Measurements from ENCODE around the gene MRC2. TPM values are rescaled to one million over a fixed set of nuclear protein-coding genes. Genes with fewer than 3 reads are reported as not detected.

Gene MRC2
- total RNA-seq, 2 experiments from 2014 or later = 4.0 TPM

DNA sequence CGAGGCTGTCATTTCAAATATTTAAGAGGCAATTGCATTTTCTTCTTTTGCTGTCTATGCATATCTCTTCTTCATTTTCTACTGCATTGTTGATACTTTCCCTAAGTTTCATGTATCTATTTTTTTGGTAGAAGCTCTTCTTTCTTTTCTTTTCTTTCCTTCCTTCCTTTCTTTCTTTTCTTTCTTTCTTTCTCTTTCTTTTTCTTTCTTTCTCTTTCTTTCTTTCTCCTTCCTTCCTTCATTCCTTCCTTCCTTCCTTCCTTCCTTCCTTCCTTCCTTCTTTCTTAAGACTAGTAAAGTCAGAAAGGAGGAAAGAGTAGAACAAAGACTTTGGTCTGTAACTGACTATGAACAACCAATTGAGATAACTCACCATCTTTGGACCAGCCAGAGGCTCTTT is 33.9 kb downstream of the MRC2 start:
- Mint-ChIP-seq H3K36me3 (ENCODE audit: low read depth) (no peaks in the 10 kb centered on the region), H3K9me3 (peaks cover 11% of the 10 kb centered on the region), H3K27me3 (peaks cover 14% of the 10 kb centered on the region), H3K4me3 (no peak overlapping the region), H3K4me1 (no peaks in the 10 kb centered on the region), H3K27ac (no peak overlapping the region)
- CTCF ChIA-PET = no interaction called here
- POLR2A ChIA-PET = no interaction called here
- no peak for DNase-seq

DNA sequence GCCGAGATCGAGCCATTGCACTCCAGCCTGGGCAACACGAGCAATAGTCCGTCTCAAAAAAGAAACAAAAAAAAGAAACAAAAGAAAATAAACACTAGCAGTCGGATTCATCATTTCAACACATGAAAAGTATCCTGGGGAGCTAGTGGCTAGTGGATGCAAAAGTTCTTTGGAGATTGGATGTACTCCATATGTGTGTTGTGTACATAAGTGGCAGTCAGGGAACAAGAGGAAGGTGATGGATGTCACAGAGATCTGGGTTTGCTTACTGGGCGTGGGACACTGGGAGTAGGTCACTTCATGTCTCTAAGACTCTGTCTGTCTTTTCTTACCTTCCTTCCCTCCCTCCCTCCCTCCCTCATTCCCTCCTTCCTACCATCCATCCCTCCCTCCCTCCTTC is 35.4 kb downstream of the MRC2 start:
- Mint-ChIP-seq H3K4me1 (no peaks in the 10 kb centered on the region), H3K27me3 (peaks cover 13% of the 10 kb centered on the region), H3K4me3 (no peak overlapping the region), H3K27ac (no peak overlapping the region), H3K9me3 (peaks cover 11% of the 10 kb centered on the region), H3K36me3 (ENCODE audit: low read depth) (no peaks in the 10 kb centered on the region)
- ChIA-PET POLR2A (no interaction called here), CTCF (no interaction called here)
- no peak for DNase-seq

DNA sequence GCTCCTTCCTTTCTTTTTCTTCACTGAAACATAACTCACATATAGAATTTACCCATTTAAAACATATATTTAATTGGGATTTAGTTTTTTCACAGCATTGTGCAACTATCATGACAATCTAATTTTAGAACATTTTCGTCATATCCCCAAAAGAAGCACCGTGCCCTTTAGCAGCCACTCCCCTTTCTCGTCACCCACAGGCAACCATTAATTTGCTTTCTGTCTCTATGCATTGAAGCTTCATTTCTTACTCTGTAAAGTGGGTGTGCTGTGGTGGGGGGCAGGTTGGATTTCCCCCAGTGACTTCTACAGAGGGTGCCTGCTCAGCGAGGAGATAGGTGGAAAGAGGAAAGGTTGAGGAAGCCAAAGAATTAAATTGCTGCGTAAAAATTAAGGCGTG is 35.8 kb downstream of the MRC2 start:
- Mint-ChIP-seq H3K27ac (no peak overlapping the region), H3K9me3 (peaks cover 11% of the 10 kb centered on the region), H3K36me3 (ENCODE audit: low read depth) (no peaks in the 10 kb centered on the region)

DNA sequence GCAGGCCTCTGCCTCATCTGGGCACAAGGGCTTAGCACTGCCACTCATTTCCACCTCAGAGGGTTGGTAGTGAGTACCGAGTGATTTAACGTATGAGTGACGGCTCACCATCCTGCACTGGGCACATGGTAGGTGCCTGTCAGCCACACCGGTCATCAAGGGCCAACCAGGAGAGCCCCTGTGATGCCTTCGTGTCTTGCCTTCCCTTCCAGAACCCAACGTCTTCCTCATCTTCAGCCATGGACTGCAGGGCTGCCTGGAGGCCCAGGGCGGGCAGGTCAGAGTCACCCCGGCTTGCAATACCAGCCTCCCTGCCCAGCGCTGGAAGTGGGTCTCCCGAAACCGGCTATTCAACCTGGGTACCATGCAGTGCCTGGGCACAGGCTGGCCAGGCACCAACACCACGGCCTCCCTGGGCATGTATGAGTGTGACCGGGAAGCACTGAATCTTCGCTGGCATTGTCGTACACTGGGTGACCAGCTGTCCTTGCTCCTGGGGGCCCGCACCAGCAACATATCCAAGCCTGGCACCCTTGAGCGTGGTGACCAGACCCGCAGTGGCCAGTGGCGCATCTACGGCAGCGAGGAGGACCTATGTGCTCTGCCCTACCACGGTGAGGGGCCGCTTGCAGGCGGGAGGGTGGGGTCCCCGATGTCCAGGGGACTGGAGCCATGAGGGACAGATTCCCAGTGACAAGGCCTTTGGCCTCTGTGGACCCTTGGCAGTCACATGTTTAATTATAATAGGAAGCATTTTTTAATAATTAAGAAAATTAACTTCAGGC is 37.1 kb downstream of the MRC2 start:
- Mint-ChIP-seq H3K27ac (no peak overlapping the region), H3K4me3 (no peak overlapping the region), H3K36me3 (ENCODE audit: low read depth) (no peaks in the 10 kb centered on the region), H3K27me3 (peaks cover 12% of the 10 kb centered on the region), H3K9me3 (peaks cover 11% of the 10 kb centered on the region), H3K4me1 (peaks cover 2% of the 10 kb centered on the region)
- ChIA-PET POLR2A (no interaction called here), CTCF (no interaction called here)
- DNase-seq = no peak

More for the DNA sequence above, 35.8 kb downstream of the MRC2 start:
- POLR2A ChIA-PET = no interaction called here
- H3K4me3 Mint-ChIP-seq = no peak overlapping the region
- H3K4me1 Mint-ChIP-seq = no peaks in the 10 kb centered on the region
- DNase-seq = no peak
- peaks cover 13% of the 10 kb centered on the region for H3K27me3 Mint-ChIP-seq
- CTCF ChIA-PET = no interaction called here

DNA sequence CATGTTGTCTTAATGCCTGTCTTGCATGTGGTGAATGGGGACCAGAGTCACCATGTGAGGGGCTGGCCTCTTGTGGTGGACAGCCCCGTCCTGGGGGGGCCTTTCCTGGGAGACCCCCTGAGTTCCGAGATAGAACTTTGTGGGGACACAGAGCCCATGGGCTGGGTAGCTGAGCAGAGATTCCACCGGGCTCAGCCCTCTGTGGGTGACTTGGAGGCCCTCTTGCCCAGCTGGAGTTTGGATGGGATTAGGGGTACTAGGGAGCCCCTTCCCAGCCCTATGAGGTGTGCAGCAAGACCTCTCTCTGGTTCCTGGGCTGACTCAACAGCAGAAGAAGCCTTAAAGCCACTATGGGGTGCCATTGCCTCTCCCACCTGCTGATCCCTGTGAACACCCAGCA is 38.1 kb downstream of the MRC2 start:
- ChIA-PET CTCF (no interaction called here), POLR2A (no interaction called here)
- no peak overlapping the region for H3K4me3 Mint-ChIP-seq

DNA sequence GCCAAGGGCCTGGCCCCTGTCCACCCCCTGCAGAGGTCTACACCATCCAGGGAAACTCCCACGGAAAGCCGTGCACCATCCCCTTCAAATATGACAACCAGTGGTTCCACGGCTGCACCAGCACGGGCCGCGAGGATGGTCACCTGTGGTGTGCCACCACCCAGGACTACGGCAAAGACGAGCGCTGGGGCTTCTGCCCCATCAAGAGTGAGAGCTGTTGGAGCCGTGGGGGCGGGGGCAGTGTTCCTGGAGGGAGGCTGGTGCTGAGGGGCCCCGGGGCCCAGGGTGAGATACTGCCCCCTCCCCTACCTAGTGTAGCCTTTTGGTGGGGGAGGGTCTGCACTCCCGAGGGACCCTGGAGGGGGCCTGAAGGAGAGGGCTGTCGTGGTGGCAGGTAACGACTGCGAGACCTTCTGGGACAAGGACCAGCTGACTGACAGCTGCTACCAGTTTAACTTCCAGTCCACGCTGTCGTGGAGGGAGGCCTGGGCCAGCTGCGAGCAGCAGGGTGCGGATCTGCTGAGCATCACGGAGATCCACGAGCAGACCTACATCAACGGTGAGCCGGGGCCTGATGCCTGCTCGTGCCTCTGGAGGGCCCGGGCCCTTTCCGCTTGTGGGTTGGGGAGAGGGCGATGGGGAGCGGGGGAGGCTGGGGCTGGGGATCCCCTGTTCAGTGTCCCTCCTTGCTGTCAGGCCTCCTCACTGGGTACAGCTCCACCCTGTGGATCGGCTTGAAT is 38.8 kb downstream of the MRC2 start:
- ChIA-PET CTCF (no interaction called here), POLR2A (no interaction called here)

More for the DNA sequence above, 38.1 kb downstream of the MRC2 start:
- Mint-ChIP-seq H3K27ac (no peak overlapping the region), H3K36me3 (ENCODE audit: low read depth) (no peaks in the 10 kb centered on the region), H3K9me3 (peaks cover 4% of the 10 kb centered on the region), H3K27me3 (peaks cover 8% of the 10 kb centered on the region), H3K4me1 (peaks cover 2% of the 10 kb centered on the region)
- no peak for DNase-seq

DNA sequence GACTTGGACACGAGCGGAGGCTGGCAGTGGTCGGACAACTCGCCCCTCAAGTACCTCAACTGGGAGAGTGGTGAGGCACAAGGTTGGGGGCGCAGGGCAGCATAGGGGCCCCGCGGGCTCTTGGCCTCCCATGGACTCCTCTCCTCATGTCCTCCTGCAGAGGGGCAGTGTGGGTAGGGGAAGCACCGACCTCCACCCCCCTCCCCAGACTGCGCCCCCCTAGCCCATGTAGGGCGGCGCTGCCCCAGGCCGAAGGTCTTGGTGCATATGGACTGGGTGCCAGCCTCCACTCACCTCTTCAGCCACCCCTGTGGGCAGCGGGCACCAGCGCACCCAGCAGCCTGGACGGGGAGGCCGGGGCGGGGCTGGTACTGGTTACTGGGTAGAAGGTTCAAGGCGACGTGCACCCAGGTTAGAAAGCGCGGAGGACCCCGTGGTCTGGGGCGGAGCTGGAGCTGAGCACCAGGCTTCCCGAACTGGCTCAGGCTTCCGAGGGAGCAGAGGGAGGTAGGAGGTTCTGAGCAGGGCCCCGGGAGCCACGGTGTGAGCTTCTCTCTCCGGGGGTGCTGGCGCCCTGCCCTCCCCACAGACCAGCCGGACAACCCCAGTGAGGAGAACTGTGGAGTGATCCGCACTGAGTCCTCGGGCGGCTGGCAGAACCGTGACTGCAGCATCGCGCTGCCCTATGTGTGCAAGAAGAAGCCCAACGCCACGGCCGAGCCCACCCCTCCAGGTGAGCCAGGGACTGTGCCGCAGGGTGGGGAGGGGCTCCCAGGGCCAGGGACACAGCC is 39.5 kb downstream of the MRC2 start:
- CTCF ChIA-PET = interaction anchor here (0.6 kb wide), 1 partner anchor 588 kb away, joined by 3 read pairs; no protein-coding TSS in a partner anchor
- Mint-ChIP-seq H3K9me3 (no peaks in the 10 kb centered on the region), H3K36me3 (ENCODE audit: low read depth) (no peaks in the 10 kb centered on the region)

More for the DNA sequence above, 38.8 kb downstream of the MRC2 start:
- H3K36me3 Mint-ChIP-seq (ENCODE audit: low read depth) = no peaks in the 10 kb centered on the region
- no peak for DNase-seq
- peaks cover 2% of the 10 kb centered on the region for H3K4me1 Mint-ChIP-seq
- H3K27me3 Mint-ChIP-seq = peaks cover 4% of the 10 kb centered on the region
- H3K9me3 Mint-ChIP-seq = no peaks in the 10 kb centered on the region
- H3K4me3 Mint-ChIP-seq = no peak overlapping the region
- no peak overlapping the region for H3K27ac Mint-ChIP-seq

DNA sequence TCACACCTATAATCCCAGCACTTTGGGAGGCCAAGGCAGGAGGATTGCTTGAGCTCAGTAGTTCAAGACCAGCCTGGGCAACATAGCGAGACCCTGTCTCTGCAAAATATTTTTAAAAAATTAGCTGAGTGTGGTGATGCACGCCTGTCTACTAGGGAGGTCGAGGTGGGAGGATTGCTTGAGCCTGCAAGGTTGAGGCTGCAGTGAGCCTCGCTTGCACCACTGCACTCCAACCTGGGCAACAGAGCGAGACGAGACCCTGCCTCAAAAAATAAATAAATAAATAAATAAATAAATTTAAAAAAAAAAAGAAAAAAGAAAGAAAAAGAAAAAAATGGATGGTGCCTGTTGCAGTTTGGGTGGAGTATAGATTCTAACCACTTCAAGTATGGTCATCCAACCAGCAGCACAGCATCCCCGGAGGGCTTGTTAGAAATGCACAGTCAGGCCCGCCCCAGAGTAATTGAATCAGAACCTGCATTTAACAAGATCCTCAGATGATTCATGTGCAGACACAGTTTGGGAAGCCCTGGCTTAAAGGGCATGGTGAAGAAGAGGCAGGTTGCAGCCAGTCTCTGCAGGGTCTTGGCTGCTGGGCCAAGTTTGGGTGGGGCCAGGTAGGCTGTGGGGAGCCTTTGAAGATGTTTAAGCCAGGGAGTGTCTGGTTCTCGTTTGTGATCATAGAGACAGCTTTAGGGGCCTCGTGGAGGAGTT is 40.8 kb downstream of the MRC2 start:
- Mint-ChIP-seq H3K4me3 (no peak overlapping the region), H3K4me1 (peaks cover 5% of the 10 kb centered on the region), H3K36me3 (ENCODE audit: low read depth) (no peaks in the 10 kb centered on the region), H3K9me3 (no peaks in the 10 kb centered on the region), H3K27me3 (no peaks in the 10 kb centered on the region), H3K27ac (no peak overlapping the region)
- POLR2A ChIA-PET = no interaction called here
- DNase-seq = no peak
- CTCF ChIA-PET = no interaction called here

More for the DNA sequence above, 39.5 kb downstream of the MRC2 start:
- Mint-ChIP-seq H3K27ac (no peak overlapping the region), H3K4me3 (no peak overlapping the region), H3K4me1 (peaks cover 2% of the 10 kb centered on the region), H3K27me3 (peaks cover 4% of the 10 kb centered on the region)
- POLR2A ChIA-PET = no interaction called here
- DNase-seq = no peak

DNA sequence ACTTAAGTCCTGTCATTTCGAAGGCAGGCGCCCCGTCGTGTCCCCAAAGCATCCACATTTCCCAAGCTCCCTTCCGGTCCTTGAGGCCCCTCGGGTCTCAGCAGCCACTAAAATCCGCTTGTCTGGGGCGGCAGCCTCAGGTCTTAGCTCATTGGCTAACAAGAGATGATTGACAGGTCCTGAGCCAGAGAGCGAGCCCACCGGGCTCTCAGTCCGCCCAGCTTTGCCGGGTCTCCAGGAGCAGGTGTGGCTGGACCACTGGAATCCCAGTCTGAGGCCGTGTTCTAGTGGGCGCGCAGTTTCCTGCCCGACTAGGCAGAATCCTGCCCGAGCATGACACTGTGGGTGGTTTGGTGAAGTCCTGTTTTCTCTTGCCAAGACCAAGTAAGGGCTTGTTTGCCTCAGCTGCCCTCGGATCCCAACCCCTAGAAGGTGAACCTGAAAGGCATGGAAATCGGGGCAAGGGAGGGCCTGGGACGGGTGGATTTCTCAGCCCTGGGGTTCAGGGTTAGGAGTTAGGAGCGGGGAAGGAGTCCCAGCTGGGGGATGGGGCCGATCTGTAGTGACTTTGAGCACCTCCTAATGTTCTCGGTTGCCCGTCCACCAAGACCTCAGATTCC is 42.8 kb downstream of the MRC2 start:
- POLR2A ChIA-PET = no interaction called here
- H3K4me1 Mint-ChIP-seq = peaks cover 5% of the 10 kb centered on the region
- CTCF ChIA-PET = no interaction called here
- H3K27ac Mint-ChIP-seq = no peak overlapping the region
- DNase-seq = no peak
- no peaks in the 10 kb centered on the region for H3K36me3 Mint-ChIP-seq (ENCODE audit: low read depth)
- H3K9me3 Mint-ChIP-seq = no peaks in the 10 kb centered on the region
- H3K4me3 Mint-ChIP-seq = no peak overlapping the region
- no peaks in the 10 kb centered on the region for H3K27me3 Mint-ChIP-seq

DNA sequence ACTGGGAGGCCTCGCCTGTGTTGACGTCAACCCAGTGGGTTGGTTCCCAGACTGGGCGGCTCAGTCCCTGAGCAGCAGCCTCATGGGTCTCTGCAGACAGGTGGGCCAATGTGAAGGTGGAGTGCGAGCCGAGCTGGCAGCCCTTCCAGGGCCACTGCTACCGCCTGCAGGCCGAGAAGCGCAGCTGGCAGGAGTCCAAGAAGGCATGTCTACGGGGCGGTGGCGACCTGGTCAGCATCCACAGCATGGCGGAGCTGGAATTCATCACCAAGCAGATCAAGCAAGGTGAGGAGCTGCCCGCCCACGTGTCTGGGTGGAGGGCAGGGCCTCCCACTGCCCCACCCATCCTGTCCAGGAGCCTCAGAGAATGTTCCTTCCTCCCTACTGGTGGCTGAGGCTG is 44.1 kb downstream of the MRC2 start:
- no peak for DNase-seq
- CTCF ChIA-PET = interaction anchor here (1.1 kb wide), 1 partner anchor 14 kb away, joined by 3 read pairs; no protein-coding TSS in a partner anchor
- H3K27me3 Mint-ChIP-seq = no peaks in the 10 kb centered on the region
- H3K27ac Mint-ChIP-seq = no peak overlapping the region
- H3K4me1 Mint-ChIP-seq = peaks cover 5% of the 10 kb centered on the region
- no peak overlapping the region for H3K4me3 Mint-ChIP-seq
- H3K36me3 Mint-ChIP-seq (ENCODE audit: low read depth) = no peaks in the 10 kb centered on the region
- H3K9me3 Mint-ChIP-seq = no peaks in the 10 kb centered on the region
- POLR2A ChIA-PET = no interaction called here

DNA sequence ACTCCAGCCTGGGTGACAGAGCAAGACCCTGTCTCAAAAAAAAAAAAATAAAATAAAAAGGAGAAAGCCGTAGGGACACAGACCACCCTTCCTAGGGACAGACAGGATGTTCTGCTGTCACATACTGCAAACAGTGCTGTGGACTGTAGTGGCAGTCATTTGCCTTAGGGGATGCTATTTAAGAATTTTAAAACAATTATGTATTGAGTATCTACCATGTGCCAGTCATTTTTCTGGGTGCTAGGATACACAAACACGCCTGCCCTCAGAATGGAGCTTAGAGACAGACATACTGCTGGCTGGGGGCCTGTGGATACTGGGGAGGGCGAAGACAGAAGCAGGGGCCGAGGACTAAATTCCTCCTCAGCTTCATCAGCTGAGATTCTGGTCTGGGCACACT is 45.5 kb downstream of the MRC2 start:
- H3K36me3 Mint-ChIP-seq (ENCODE audit: low read depth) = no peaks in the 10 kb centered on the region
- no peaks in the 10 kb centered on the region for H3K9me3 Mint-ChIP-seq
- H3K4me3 Mint-ChIP-seq = no peak overlapping the region
- ChIA-PET CTCF (interaction anchor here (0.7 to 1.1 kb wide), 2 partner anchors 16 to 86 kb away, joined by 3 read pairs; no protein-coding TSS in a partner anchor), POLR2A (no interaction called here)
- no peaks in the 10 kb centered on the region for H3K27me3 Mint-ChIP-seq
- H3K4me1 Mint-ChIP-seq = peaks cover 5% of the 10 kb centered on the region
- no peak overlapping the region for H3K27ac Mint-ChIP-seq
- DNase-seq = no peak

DNA sequence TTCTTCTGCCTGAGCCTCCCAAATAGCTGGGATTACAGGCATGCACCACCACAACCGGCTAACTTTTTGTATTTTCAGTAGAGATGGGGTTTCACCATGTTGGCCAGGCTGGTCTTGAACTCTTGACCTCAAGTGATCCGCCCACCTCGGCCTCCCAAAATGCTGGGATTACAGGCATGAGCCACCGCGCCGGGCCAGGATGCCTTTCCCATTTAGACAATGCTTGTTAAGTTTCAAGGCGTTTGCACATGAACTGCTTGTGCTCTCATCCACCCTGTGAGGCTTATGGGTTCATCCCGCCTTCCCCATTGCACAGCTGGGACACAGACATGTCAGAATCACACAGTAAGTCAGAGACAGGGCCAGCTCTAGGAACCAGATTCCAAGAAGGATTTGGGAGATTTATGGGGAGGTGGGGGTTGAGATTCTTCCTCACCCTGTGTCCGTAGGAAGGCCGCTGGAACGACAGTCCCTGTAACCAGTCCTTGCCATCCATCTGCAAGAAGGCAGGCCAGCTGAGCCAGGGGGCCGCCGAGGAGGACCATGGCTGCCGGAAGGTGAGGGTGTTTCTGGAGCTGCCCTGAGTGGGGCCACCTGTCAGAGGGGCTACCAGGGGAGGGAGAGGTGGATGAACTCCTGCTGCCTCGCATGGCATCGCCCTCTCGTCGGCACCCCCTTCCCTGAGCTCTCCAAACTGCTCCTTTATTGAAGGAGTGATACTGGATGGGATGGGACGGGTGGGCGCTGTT is 46.3 kb downstream of the MRC2 start:
- no peaks in the 10 kb centered on the region for H3K27me3 Mint-ChIP-seq
- ChIA-PET CTCF (interaction anchor here (0.6 to 1.1 kb wide), 3 partner anchors 17 to 490 kb away, joined by 3 read pairs; no protein-coding TSS in a partner anchor), POLR2A (no interaction called here)
- no peaks in the 10 kb centered on the region for H3K36me3 Mint-ChIP-seq (ENCODE audit: low read depth)
- no peak overlapping the region for H3K27ac Mint-ChIP-seq
- DNase-seq = no peak
- peaks cover 3% of the 10 kb centered on the region for H3K4me1 Mint-ChIP-seq
- H3K4me3 Mint-ChIP-seq = no peak overlapping the region
- no peaks in the 10 kb centered on the region for H3K9me3 Mint-ChIP-seq
